ENCODE measurements around the gene IFNAR1. TPM values are rescaled to one million over a fixed set of nuclear protein-coding genes. Genes with fewer than 3 reads are reported as not detected.
"Not testable (repeated sequence)": the region's sequence is repeated elsewhere in the genome, so short reads cannot be mapped to it uniquely, and the experiment has no call there.

The IFNAR1 gene
- total RNA-seq, 4 donors from 2014 or later = 8.9 to 24.3 (median 9.9) TPM

GRCh38 chr21:33317145-33317544 lies 7.6 kb upstream of the IFNAR1 start:
- TF ChIP-seq POLR2A (IDR thresholded peaks at IDR 0.05) (no peak), CTCF (IDR thresholded peaks at IDR 0.05 in 4 of 5, conservative IDR thresholded peaks at IDR 0.05 in 1 of 5) (no peak)
- no peaks in the 10 kb centered on the region for H3K9me3 ChIP-seq
- no peak for DNase-seq
- intact Hi-C loops (cut with DNase I; ENCODE audit: low total_unique reads) = no loop called here
- no peak for ATAC-seq
- no peak overlapping the region for H3K4me3 ChIP-seq
- no peak overlapping the region for H3K27ac ChIP-seq
- no peaks in the 10 kb centered on the region for H3K4me1 ChIP-seq
- H3K36me3 ChIP-seq = no peaks in the 10 kb centered on the region
- in situ Hi-C loops (cut with MboI; ENCODE audit: low sequenced_read_pairs in 4 of 4) = no loop called here
- no peaks in the 10 kb centered on the region for H3K27me3 ChIP-seq

- DNase-seq = no peak
- Histone ChIP-seq H3K9me3 (no peaks in the 10 kb centered on the region), H3K27me3 (no peaks in the 10 kb centered on the region), H3K36me3 (no peaks in the 10 kb centered on the region), H3K4me3 (no peak overlapping the region), H3K27ac (no peak overlapping the region), H3K4me1 (no peaks in the 10 kb centered on the region)
- TF ChIP-seq POLR2A (IDR thresholded peaks at IDR 0.05) (no peak), CTCF (IDR thresholded peaks at IDR 0.05 in 4 of 5, conservative IDR thresholded peaks at IDR 0.05 in 1 of 5) (no peak)
- intact Hi-C loops (cut with DNase I; ENCODE audit: low total_unique reads) (no loop called here), in situ Hi-C loops (cut with MboI; ENCODE audit: low sequenced_read_pairs in 4 of 4) (no loop called here)
- no peak for ATAC-seq
Measured at GRCh38 chr21:33317786-33318486, 6.8 kb upstream of the IFNAR1 start.

- in situ Hi-C loops (cut with MboI; ENCODE audit: low sequenced_read_pairs in 4 of 4); H3K27ac ChIP-seq; H3K27me3 ChIP-seq; H3K36me3 ChIP-seq; H3K9me3 ChIP-seq; ATAC-seq; H3K4me3 ChIP-seq: not testable (repeated sequence)
- intact Hi-C loops (cut with DNase I; ENCODE audit: low total_unique reads) = loop anchor here (10.0 kb wide), 1 partner anchor 546 kb away; the partner anchor contains the start of gene PAXBP1
- H3K4me1 ChIP-seq = peaks cover 6 to 10% of the 10 kb centered on the region in 2 donors
- peak in 1 of 2 donors; percentile 23 for DNase-seq
Measured at GRCh38 chr21:33321005-33321404, 3.8 kb upstream of the IFNAR1 start.

- H3K27ac ChIP-seq = peak overlapping the region; percentile 93 to 99 (median 97)
- H3K27me3 ChIP-seq; in situ Hi-C loops (cut with MboI; ENCODE audit: low sequenced_read_pairs in 4 of 4); DNase-seq; H3K9me3 ChIP-seq; ATAC-seq; H3K36me3 ChIP-seq: not testable (repeated sequence)
- peak overlapping the region; percentile 75 to 99 (median 94) for H3K4me3 ChIP-seq
- peaks cover 23 to 32% of the 10 kb centered on the region in 2 donors for H3K4me1 ChIP-seq
- intact Hi-C loops (cut with DNase I; ENCODE audit: low total_unique reads) = loop anchor here (1.0 to 10.0 kb wide), 5 partner anchors 37 to 549 kb away; partner anchors contain the start of genes DONSON, IL10RB and PAXBP1
Measured at GRCh38 chr21:33323610-33324009, 1.2 kb upstream of the IFNAR1 start.

- DNase-seq (peak; percentile 28 to 47), ATAC-seq (peak; percentile 45 to 48)
- TF ChIP-seq POLR2A (IDR thresholded peaks at IDR 0.05) (no peak), CTCF (IDR thresholded peaks at IDR 0.05 in 4 of 5, conservative IDR thresholded peaks at IDR 0.05 in 1 of 5) (no peak)
- Histone ChIP-seq H3K9me3 (no peaks in the 10 kb centered on the region), H3K27me3 (no peaks in the 10 kb centered on the region), H3K4me1 (peaks cover 26 to 37% of the 10 kb centered on the region in 2 donors), H3K4me3 (peak overlapping the region; percentile 75 to 99 (median 94)), H3K27ac (peak overlapping the region; percentile 93 to 99 (median 97)), H3K36me3 (no peaks in the 10 kb centered on the region)
- in situ Hi-C loops (cut with MboI; ENCODE audit: low sequenced_read_pairs in 4 of 4) = loop anchor here in 1 of 4 donors (25.0 kb wide), 1 partner anchor 112 kb away; no protein-coding TSS in a partner anchor
- intact Hi-C loops (cut with DNase I; ENCODE audit: low total_unique reads) = loop anchor here (2.0 to 10.0 kb wide), 4 partner anchors 35 to 551 kb away; partner anchors contain the start of genes IL10RB and PAXBP1
Measured at GRCh38 chr21:33325222-33326067, 675 bp downstream of the IFNAR1 start.

Data from gastrocnemius medialis (tissue), 4 donors.